ENCODE results near the gene ZMYND8.

The ZMYND8 gene

DNA sequence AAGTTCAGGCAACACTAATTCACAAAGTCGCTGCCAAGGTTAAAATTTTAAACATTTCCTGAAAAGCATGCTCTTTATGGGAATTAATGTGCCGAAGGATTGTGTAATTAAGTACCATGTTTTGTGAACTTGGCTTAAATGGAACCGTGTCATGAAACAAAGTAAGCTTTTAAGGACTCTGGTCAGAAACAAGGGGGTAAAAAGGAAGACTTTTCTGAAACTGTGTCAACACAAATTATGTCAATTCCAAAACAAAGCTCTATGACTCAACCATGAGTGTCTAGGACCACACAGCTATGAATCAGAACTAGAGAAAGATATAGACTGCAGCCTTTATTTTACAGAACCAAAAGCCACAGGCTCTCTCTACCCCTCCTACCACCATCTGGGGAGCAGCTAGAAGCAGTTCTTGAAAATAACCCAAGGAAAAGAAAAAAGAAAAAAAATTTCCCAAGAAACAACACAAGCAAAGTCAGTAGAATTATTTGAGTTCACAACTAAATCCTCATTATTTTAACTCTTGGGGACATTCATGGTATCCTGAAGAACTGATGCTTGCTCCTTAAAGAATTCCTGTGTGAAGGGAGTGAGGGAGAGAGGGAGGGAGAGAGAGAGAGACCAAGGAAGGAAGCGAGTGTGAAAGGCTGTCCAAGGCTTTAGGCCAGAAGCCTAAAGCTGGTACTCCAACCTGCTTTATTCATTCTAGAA lies 81.9 kb downstream of the ZMYND8 start:
- no peak overlapping the region for H3K27ac ChIP-seq
- TF ChIP-seq, protein P1, sequence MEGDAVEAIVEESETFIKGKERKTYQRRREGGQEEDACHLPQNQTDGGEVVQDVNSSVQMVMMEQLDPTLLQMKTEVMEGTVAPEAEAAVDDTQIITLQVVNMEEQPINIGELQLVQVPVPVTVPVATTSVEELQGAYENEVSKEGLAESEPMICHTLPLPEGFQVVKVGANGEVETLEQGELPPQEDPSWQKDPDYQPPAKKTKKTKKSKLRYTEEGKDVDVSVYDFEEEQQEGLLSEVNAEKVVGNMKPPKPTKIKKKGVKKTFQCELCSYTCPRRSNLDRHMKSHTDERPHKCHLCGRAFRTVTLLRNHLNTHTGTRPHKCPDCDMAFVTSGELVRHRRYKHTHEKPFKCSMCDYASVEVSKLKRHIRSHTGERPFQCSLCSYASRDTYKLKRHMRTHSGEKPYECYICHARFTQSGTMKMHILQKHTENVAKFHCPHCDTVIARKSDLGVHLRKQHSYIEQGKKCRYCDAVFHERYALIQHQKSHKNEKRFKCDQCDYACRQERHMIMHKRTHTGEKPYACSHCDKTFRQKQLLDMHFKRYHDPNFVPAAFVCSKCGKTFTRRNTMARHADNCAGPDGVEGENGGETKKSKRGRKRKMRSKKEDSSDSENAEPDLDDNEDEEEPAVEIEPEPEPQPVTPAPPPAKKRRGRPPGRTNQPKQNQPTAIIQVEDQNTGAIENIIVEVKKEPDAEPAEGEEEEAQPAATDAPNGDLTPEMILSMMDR (conservative IDR thresholded peaks at IDR 0.05): no peak
- TF ChIP-seq ZFX (IDR thresholded peaks at IDR 0.05): no peak

DNA sequence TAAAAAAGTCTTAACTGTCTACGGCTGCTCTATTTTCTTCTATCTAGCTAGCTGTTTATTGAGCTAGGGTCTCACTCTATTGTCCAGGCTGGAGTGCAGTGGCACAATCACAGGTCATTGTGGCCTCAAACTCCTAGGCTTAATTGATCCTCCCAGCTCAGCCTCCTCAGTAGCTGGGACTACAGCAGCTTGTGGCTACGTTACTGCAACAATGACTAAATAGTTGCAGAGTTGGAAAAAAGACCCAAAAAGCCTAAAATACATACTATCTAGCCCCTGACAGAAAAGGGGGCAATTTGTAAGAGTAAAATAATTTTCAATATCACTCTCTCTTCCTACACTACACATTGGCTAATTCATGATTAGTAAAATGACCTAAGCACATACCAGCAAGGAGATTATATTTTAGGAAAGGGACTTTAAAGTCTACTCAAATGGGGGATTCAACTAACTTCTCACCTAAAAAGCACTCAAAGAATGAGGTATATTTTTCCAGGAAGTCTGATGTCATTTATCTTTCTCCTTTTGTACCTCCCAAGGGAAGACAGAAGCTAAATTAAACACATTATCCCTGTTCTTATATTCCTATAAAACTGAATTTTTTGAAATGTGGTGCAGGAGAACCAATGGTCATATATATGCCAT lies 82.8 kb downstream of the ZMYND8 start:
- TF ChIP-seq, protein P1 (conservative IDR thresholded peaks at IDR 0.05): no peak
- no peak overlapping the region for H3K27ac ChIP-seq

DNA sequence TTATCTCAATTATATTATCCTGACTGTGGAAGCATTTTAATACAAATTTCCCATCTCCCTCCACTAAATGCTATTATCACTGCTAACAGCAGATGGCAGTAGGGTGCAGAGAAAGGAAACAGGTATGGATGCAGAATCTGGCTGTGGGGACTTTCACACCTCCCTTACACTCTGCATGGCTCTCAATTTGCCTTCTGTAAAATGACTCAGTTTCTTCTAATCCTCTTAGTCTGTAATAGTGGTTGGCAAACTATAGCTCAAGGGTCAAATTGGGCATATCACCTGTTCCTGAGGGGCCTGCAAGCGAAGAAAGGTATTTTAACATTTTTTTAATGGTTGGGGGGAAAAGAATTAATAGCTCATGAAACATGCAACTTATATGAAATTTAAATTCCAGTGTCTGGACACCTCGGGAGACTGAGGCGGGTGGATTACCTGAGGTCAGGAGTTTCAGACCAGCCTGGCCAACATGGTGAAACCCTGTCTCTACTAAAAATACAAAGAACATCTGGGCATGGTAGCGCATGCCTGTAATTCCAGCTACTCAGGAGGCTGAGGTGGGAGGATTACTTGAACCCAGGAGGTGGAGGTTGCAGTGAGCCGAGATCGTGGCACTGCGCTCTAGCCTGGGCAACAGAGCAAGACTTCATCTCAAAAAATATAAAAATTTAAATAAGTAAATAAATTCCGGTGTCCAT lies 83.5 kb downstream of the ZMYND8 start:
- TF ChIP-seq, protein P1 (conservative IDR thresholded peaks at IDR 0.05): peak; percentile 93
- no peak for TF ChIP-seq ZFX (IDR thresholded peaks at IDR 0.05)
- H3K27ac ChIP-seq: no peak overlapping the region

DNA sequence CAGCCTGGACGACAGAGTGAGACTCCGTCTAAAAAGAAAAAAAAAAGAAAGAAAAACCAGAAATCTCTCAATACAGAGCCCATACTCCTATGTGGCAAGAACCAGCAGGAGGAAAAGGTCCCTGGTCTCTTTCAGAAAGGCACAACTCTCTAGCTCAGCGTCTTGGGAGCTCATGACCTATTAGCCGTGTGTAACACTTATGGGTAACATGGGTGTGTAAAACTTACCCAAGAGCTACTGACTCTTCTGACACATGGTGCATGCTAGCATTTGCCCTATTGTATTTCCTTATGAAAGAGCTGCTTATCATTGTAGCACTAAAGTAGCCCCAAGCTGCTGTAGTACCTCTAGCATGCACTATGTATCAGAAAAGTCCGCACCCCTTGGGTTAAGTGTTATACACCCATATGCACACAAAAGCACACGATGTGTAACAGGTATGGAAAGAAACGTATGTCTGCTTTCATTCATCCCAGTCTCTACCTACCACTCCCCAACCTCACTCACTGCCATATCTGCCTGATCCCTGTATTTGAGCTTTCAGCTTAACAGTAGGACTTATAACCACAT lies 85.4 kb downstream of the ZMYND8 start:
- TF ChIP-seq, protein P1 (conservative IDR thresholded peaks at IDR 0.05): no peak
- no peak for TF ChIP-seq ZFX (IDR thresholded peaks at IDR 0.05)
- no peak overlapping the region for H3K27ac ChIP-seq

DNA sequence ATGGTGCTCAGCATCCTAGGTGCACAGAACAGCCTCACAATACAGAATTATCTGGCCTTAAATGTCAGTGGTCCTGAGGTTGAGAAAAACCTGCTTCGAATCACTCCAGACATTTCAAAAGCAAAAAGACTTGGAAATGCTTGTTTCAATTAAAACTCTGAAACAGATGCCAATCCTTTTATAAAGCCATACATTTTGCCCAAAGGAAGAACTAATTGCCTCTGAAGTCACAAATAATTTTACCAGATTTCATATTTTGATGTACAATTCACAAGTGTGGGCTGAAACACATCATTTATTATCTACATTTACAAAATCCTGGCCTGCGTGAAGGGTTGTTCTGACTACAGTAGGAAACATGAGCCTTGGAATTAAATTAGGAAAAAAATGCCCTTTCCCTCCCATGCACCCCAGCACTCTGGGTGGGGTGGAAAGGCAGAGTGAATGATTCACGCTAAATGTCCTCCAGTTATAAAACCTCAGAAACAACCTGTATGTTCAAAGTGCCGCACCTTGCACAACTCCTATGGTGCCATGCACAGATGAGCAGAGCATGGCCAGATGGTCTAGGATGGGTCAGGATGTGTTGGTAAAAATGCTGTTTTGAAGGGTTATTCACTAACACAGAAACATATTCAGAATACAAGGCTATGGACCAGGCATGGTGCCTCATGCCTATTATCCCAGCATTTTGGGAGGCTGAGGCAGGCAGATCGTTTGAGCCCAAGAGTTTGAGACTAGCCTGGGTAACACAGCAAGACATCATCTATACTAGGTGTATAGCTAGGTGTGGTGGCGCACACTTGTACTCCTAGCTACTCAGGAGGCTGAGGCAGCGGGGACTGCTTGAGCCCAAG lies 87.0 kb downstream of the ZMYND8 start:
- no peak overlapping the region for H3K27ac ChIP-seq
- no peak for TF ChIP-seq ZFX (IDR thresholded peaks at IDR 0.05)
- TF ChIP-seq, protein P1 (conservative IDR thresholded peaks at IDR 0.05): no peak

DNA sequence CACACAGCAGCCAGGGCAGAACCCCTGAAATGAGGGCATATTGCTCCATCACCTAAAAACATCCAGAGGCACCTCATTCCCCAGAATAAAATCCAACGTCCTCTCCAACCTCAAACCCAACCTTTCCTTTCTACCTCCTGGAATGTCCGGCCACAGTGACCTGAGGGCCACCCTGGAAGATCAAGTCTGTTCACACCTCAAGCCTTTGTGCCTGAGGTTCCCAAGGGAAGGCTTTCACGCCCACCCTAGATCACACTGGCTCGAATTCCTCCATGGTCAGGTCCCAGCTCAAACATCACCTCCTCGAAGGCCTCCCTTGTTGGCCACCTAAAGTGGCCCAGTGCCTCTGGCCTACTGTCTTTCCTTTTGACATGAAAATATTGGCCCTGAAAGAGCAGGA lies 88.9 kb downstream of the ZMYND8 start:
- no peak overlapping the region for H3K27ac ChIP-seq
- TF ChIP-seq, protein P1 (conservative IDR thresholded peaks at IDR 0.05): no peak
- TF ChIP-seq ZFX (IDR thresholded peaks at IDR 0.05): no peak
